NCI-H748 (cell line): ENCODE data around the gene DDC.
A peak's percentile ranks its signal among the peaks of the same experiment; 100 is the strongest.
"Not testable (repeated sequence)": the region's sequence is repeated elsewhere in the genome, so short reads cannot be mapped to it uniquely, and the experiment has no call there.

Experiments used
- DNase-seq: peaks from one replicate; lab custom pipeline; 2025; ENCODE audit not compliant: unreplicated experiment; lab: John Stamatoyannopoulos, UW

DDC gene

DNA sequence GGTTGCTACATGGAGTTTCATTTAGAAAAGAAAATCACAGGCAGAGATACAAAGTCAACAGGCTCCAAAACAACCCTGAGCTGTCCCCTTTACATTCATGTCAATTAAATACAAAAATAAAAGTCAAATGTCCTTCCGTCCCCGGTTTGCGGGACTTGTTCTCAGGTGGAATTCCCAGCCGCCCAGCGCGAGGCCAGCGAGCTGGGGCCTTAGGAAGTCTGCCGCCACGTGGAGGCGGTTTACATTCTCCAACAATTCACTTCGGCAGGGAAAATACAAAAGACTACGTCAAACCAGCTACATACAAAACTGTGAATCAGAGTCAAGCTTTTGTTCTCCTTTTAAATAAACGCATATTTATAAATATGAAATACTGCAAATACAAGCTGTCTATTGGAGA, 25.3 kb upstream of the DDC start:
- no peak for DNase-seq

DNA sequence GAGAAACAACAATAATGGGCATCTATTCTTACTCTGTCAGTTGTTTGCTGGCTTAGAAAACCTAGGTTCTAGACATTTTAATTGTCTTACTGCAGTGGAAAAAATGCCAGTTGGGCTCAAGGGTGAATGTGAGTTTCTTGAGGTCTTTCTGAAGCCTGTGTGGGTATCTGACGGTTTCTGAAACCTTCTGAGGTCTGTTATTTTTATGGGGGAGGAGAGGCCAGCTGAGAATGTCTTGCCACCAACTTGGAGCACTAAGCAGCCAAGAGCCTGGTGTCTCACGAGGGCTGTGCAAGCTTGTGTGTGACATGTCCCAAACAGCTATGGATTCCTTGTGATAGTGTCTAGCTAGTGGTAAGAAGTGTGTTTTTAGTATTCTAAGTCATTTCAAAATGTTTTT, 24.2 kb upstream of the DDC start:
- DNase-seq: no peak

- no peak for DNase-seq
Measured at GRCh38 chr7:50588937-50589336, 23.7 kb upstream of the DDC start.

DNA sequence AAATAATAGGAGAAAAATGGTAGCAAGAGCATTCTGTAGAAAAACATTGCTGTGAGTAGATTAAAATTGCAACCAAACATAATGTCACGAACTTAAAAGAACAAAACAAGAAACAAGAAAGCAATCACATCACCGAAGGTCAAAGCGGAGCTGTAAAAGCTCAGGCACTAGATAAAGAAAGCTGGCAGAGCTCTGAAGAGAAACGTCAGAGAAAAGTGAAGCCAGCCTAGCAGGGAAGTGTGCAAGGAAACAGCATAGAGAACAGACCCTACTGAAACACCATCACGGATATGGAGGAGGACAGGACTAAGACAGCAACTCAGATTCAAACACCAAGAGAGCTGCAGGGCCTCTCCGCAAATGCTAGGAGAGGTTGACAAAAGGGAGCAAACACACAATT, 22.5 kb upstream of the DDC start:
- DNase-seq: no peak

DNA sequence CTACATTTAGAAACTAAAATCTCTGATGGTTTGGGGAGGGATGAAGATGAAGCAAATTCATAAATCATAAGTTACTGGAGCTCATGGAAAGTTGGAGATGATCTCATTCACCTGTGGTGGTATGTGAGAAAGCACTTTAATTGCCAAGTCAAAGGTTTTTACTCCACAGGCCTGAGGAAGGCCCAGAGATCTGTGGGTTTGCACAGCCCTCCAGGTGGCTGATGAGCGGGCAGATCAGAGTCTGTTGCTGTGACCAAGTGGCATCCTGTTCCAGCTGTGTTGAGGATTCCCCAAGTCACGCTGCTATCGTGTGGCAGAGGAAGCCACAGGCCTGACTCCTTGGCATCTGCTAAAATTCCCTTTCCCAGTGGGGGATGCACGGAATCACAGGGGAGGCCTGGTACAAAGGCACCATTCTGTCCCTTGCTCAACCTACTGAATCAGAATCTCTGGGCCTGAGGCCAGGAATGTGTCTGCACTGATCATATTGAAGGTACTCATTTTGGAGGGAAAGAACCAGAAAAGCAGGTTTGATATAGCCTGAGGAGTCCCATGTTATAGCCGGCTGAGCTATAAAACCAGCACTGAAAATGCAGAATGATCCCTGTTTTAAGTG, 19.7 kb upstream of the DDC start:
- peak; percentile 42 for DNase-seq

DNA sequence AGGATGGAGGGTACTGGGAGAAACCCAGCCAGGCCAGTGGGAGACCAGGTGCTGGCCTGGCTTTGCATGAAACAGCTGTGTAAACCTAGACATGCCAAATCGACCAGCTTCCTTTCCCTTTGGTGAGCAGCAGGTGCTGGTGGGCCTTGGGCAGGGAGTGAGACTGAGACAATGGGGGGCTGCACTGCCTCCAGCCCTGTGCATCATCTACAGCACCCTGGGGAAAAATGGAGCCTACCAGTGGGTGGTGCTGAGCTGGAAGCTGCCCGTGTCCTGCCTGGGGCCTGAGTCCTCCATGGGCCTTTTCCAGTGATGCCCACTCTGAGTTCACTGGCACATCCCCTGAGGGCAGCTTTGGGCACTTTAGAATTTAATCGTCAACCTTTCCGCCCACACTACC, 19.2 kb upstream of the DDC start:
- DNase-seq: no peak

GRCh38 chr7:50583295-50583694, 18.1 kb upstream of the DDC start:
- not testable (repeated sequence) for DNase-seq

GRCh38 chr7:50582271-50582670, 17.1 kb upstream of the DDC start:
- not testable (repeated sequence) for DNase-seq

GRCh38 chr7:50580666-50581065, 15.5 kb upstream of the DDC start:
- not testable (repeated sequence) for DNase-seq

DNA sequence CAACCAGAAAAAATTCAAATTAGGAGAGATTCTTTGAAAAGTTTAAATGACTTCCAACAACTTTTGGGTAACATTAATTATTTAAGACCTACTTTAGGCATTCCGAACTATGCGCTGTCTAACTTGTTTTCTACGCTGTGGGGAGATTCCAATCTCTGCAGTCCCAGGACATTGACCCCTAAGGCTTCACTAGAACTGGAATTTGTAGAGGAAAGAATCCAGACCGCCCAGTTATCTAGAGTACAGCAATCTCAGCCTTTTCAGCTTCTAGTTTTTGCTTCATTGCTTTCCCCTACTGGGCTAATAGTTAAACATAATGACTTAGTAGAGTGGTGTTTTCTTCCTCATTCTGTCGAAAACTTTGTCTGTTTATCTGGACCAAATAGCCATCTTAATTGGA, 14.9 kb upstream of the DDC start:
- DNase-seq: no peak

DNA sequence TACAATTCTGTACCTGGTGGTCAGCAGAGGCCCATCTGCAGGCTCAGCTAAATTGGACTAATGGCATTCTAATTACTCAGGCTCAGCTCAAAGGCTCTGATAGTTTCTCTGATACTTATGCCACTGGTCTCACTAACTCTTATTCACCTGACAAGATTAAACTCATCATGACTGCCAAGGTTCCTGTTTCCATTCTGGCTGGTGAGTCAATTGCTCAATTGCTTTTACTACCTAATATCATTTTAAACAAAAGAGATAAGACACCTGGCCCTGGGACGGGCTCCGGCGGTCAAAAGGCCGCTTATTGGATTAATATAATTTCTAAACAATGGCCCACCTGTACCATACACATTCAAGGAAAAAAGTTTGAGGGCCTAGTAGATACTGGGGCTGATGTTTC, 12.9 kb upstream of the DDC start:
- DNase-seq: not testable (repeated sequence)

DNA sequence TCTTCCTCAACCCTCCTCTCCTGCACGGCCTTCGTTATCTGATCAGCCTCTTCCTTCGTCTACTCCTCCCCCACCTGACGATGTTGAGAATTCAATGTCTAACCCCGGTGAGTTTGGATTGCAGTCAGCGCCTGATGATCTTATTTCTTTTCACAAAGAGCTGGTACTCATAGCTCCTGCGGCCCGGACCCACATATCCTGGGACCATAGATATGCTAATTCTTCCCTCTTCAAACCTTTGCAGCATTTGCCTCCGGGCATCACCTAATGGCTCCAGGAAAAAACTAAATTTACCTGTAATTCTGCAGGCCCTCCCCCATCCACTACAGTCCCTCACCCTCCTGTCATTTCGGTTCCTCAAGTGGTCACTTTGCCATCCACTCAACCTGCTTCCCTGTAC, 12.4 kb upstream of the DDC start:
- DNase-seq: no peak

DNA sequence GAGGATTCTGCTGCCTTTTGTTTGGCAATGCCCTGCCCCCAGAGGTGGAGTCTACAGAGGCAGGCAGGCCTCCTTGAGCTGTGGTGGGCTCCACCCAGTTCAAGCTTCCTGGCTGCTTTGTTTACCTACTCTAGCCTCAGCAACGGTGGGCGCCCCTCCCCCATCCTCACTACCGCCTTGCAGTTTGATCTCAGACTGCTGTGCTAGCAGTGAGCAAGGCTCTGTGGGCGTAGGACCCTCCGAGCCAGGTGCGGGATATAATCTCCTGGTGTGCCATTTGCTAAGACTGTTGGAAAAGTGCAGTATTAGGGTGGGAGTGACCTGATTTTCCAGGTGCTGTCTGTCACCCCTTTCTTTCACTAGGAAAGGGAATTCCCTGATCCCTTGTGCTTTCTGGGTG, 11.2 kb upstream of the DDC start:
- DNase-seq: not testable (repeated sequence)

DNA sequence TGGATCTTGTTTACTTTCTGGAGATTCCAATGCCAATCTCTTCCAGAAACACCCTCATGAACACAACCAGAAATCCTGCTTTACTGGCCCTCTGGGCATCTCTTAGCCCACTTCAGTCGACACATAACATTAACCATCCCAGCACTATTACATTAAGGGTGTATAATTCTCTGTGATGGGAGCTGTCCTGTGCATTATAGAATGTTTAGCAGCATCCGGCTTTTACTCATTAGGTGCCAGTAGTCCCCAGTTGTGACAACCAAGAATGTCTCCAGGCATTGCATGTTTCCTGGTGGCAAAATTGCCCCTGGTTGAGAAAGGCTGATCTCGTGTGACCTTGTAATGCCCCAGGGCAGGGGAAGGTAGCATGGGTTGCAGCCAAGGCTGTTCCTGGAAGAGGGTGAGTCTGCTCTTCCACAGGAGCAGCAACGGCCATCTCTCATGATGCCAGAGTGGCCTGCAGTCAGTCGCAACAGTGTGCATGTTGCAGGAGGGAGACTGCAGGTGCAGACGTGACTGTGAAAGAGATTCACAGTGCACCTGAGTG, 2.6 kb upstream of the DDC start:
- DNase-seq: no peak

DNA sequence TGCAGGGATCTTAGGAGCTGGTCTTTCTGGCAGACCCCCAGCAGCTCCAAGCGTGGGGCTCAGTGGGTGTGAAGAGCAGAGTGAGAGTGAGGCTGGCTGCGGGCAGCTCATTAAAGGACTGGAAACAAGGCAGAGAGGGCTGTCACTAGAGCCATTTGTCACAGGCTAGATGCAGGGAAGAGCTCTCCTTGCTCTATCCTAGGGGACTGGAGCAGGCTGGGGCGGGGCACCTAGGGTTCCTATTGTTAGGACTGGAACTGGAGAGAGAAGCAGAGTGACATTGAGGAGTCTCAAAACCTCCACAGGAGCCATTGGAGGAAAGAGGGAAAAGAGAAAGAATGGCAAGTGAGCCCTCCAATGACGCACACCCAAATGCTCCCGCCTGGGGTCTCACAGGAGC, 772 bp upstream of the DDC start:
- no peak for DNase-seq

DNA sequence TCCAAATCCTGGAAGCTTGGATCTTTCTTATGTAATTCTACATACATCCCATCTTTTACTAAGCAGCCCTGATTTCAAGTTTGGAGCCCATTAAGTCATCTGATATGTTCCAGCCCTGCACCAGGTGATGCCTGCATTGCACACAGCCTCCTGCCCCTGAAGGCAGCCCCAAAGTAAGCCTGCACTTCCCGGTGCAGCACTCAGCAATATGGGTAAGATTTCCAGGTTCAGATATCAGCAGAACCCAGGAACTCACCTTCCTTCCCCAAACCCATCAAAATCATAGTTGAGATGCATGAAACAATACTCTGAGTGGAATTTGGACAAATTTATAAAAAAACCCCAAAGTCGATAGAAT, 333 bp upstream of the DDC start:
- DNase-seq: no peak

DNA sequence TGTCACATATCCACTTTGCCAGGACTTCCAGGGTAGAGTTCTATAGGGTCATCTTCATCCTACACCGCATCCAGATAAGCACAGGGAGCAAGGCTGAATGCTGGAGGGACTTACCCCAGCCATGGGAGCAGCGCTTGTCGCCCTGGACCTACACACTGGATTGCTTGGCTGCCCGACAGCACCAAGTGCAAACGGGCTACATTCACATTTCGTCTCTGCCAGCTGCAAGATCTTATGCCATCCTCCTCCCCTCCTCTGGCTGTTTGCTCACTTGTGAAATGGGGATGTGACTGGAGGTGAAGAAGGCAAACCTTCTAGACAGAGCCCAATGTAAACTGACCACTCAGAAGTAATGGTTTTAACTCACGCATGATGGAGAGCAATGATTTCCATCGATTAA, 1.0 kb downstream of the DDC start:
- DNase-seq: no peak

- peak; percentile 75 for DNase-seq
Measured at GRCh38 chr7:50562136-50562535, 3.1 kb downstream of the DDC start.

DNA sequence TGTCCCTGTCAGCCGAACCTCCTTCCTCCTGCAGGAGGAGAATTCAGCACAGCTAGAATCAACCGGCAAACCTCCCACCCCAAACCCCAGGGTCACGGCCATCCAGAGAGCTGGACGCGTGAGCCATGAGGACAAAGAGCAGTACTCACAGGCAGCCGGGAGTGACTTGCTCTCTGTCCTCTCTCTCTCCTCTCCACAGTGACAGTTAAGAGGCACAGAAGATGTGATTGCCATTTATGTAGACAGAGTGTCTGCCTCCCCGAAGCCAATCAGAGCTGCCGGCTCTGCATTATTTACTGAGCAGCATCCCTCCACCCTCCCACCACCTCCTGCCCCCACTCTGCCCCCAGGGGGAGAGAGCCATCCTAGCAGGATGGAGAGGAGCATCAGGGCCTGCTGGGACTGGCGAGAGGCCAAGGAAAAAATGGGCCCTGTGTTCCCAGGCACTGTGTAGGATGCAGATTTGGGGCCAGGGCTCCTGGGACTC, 4.3 kb downstream of the DDC start:
- peak; percentile 97 for DNase-seq

- DNase-seq: no peak
Measured at GRCh38 chr7:50559881-50560280, 5.3 kb downstream of the DDC start.

DNA sequence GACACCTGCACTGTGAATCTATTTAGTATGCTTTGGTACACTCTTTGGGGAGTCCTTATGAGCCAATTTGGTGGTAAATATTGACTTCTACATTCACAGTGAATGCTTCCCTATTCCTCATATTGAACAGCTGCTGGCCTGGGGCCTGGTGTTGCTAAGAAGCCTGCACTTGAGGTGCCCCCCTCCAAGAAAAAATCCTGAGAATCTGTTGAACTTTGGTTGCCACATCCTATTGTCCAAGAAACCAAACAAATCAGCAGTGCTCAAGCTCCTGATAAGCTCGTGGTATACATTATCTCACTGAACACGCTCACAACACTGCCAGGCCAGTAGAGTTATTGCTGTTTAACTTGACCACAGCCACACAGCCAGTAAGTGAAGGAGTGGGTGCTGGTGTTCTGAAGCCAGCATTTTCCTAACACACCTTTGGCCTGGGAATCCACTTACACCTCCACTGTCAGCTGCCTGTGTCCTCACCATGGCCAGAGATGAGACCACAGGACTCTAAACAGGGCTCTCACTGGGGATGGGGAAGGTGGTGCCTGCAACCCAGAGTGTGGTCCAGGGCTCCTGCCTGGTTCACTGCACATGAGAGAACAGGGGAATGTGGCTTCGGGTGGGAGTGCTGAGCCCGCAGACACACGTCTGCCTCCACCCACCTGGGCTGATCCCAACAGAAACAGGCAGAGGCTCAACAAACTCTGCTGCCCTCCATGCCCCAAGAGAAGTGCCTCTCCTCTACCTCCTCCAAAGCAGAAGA, 6.7 kb downstream of the DDC start:
- peak; percentile 99 for DNase-seq

- no peak for DNase-seq
Measured at GRCh38 chr7:50557099-50557498, 8.1 kb downstream of the DDC start.
